Suprapubic skin (tissue), 4 donors: ENCODE results near the gene EXT2. TPM values are rescaled to one million over a fixed set of nuclear protein-coding genes. Genes with fewer than 3 reads are reported as not detected.

ENCODE experiments used
- DNase-seq, 2 donors: peaks; one replicate each; pipeline ENCODE4 v3.0.0-alpha.2; 2019; ENCODE audit warnings: low spot score in 2 of 2
- H3K27ac ChIP-seq: fragments of 200-600 bp; sonication (generic); one replicate; pipeline ENCODE4 v1.5.1; 2019
- H3K27me3 ChIP-seq: fragments of 200-600 bp; sonication (generic); one replicate; pipeline ENCODE4 v1.5.1; 2019
- H3K36me3 ChIP-seq: fragments of 200-600 bp; sonication (generic); one replicate; pipeline ENCODE4 v1.5.1; 2019
- H3K4me1 ChIP-seq: fragments of 200-600 bp; sonication (generic); one replicate; pipeline ENCODE4 v1.5.1; 2019
- H3K4me3 ChIP-seq: fragments of 200-600 bp; sonication (generic); one replicate; pipeline ENCODE4 v1.5.1; 2019; ENCODE audit warnings: mild to moderate bottlenecking
- H3K9me3 ChIP-seq: fragments of 200-600 bp; sonication (generic); one replicate; pipeline ENCODE4 v1.5.1; 2019
- CTCF ChIP-seq, 2 donors: fragments of 200-600 bp in 1 of 2; fragments of 450-650 bp in 1 of 2; sonication (generic) in 1 of 2; IDR thresholded peaks; one replicate each; pipeline ENCODE4 v1.5.1; 2016 to 2019; ENCODE audit warnings: antibody characterized with exemption in 2 of 2, mild to moderate bottlenecking in 1 of 2, moderate library complexity in 1 of 2
- EP300 ChIP-seq: sonication (generic); formaldehyde crosslinking; IDR thresholded peaks from one replicate; pipeline ENCODE4 v1.6.1; 2017; ENCODE audit warnings: antibody characterized with exemption
- POLR2A ChIP-seq, 2 donors: fragments of 450-650 bp; IDR thresholded peaks; one replicate each; pipeline ENCODE4 v1.6.1; 2017; ENCODE audit warnings: antibody characterized with exemption in 2 of 2, mild to moderate bottlenecking in 2 of 2, moderate library complexity in 2 of 2
- POLR2AphosphoS5 ChIP-seq, 3 donors: sonication (generic); formaldehyde crosslinking; IDR thresholded peaks; one replicate each; pipeline ENCODE4 v1.6.1; 2017; ENCODE audit warnings: antibody characterized with exemption in 3 of 3
- WGBS: methylation state at CpG from one replicate; pipeline ENCODE4 v1.1.5; 2018; 5-methylcytosine and 5-hydroxymethylcytosine counted together
- total RNA-seq, 4 donors: library from RNA; depleted of rRNA; stranded (reverse); fragments of >200 nt; gene quantifications; one replicate each; pipeline ENCODE4 v1.1.0, GENCODE V29; 2016

Gene EXT2
- total RNA-seq, 4 donors from 2014 or later: 66.3 to 82.0 (median 72.4) TPM

- H3K27ac ChIP-seq: no peak overlapping the region
- TF ChIP-seq CTCF (IDR thresholded peaks at IDR 0.05) (no peak), EP300 (no peak), POLR2A (IDR thresholded peaks at IDR 0.05) (no peak), POLR2AphosphoS5 (IDR thresholded peaks at IDR 0.05) (no peak)
- peaks cover 6% of the 10 kb centered on the region for H3K9me3 ChIP-seq
- H3K4me3 ChIP-seq: no peak overlapping the region
- no peaks in the 10 kb centered on the region for H3K27me3 ChIP-seq
- WGBS: 97% methylated on average over 6 of the region's 6 CpGs
- peaks cover 11% of the 10 kb centered on the region for H3K36me3 ChIP-seq
- no peaks in the 10 kb centered on the region for H3K4me1 ChIP-seq
- no peak for DNase-seq
These were observed 116.7 kb downstream of the EXT2 start for GRCh38 chr11:44212128-44212527.

- DNase-seq: no peak
- TF ChIP-seq POLR2AphosphoS5 (IDR thresholded peaks at IDR 0.05) (no peak), POLR2A (IDR thresholded peaks at IDR 0.05) (no peak), EP300 (no peak), CTCF (IDR thresholded peaks at IDR 0.05) (no peak)
- peaks cover 4% of the 10 kb centered on the region for H3K36me3 ChIP-seq
- no peaks in the 10 kb centered on the region for H3K27me3 ChIP-seq
- no peak overlapping the region for H3K4me3 ChIP-seq
- H3K9me3 ChIP-seq: peaks cover 6% of the 10 kb centered on the region
- no peaks in the 10 kb centered on the region for H3K4me1 ChIP-seq
- WGBS: 93% methylated on average over 1 of the region's 1 CpG
- H3K27ac ChIP-seq: no peak overlapping the region
These were observed 117.7 kb downstream of the EXT2 start for GRCh38 chr11:44213148-44213547.

- H3K36me3 ChIP-seq: no peaks in the 10 kb centered on the region
- H3K27me3 ChIP-seq: no peaks in the 10 kb centered on the region
- H3K27ac ChIP-seq: no peak overlapping the region
- WGBS: 82% methylated on average over 1 of the region's 1 CpG
- no peak for TF ChIP-seq EP300
- no peak for TF ChIP-seq POLR2AphosphoS5 (IDR thresholded peaks at IDR 0.05)
- TF ChIP-seq POLR2A (IDR thresholded peaks at IDR 0.05): no peak
- no peak for TF ChIP-seq CTCF (IDR thresholded peaks at IDR 0.05)
- DNase-seq: no peak
- no peaks in the 10 kb centered on the region for H3K4me1 ChIP-seq
- H3K4me3 ChIP-seq: no peak overlapping the region
- H3K9me3 ChIP-seq: peaks cover 6% of the 10 kb centered on the region
These were observed 122.0 kb downstream of the EXT2 start for GRCh38 chr11:44217432-44217831.

- Histone ChIP-seq H3K36me3 (no peaks in the 10 kb centered on the region), H3K4me1 (no peaks in the 10 kb centered on the region), H3K27ac (no peak overlapping the region), H3K4me3 (no peak overlapping the region), H3K27me3 (no peaks in the 10 kb centered on the region), H3K9me3 (no peaks in the 10 kb centered on the region)
- TF ChIP-seq POLR2AphosphoS5 (IDR thresholded peaks at IDR 0.05) (no peak), EP300 (no peak), POLR2A (IDR thresholded peaks at IDR 0.05) (no peak), CTCF (IDR thresholded peaks at IDR 0.05) (no peak)
- 93% methylated on average over 4 of the region's 4 CpGs for WGBS
- no peak for DNase-seq
These were observed 124.6 kb downstream of the EXT2 start for GRCh38 chr11:44219830-44220796.

- WGBS: 64% methylated on average over 3 of the region's 3 CpGs
- H3K36me3 ChIP-seq: no peaks in the 10 kb centered on the region
- H3K4me3 ChIP-seq: no peak overlapping the region
- no peaks in the 10 kb centered on the region for H3K27me3 ChIP-seq
- TF ChIP-seq POLR2A (IDR thresholded peaks at IDR 0.05): no peak
- TF ChIP-seq POLR2AphosphoS5 (IDR thresholded peaks at IDR 0.05): no peak
- no peak for TF ChIP-seq EP300
- no peak for TF ChIP-seq CTCF (IDR thresholded peaks at IDR 0.05)
- no peaks in the 10 kb centered on the region for H3K9me3 ChIP-seq
- H3K27ac ChIP-seq: no peak overlapping the region
- H3K4me1 ChIP-seq: no peaks in the 10 kb centered on the region
- no peak for DNase-seq
These were observed 126.0 kb downstream of the EXT2 start for GRCh38 chr11:44221456-44221855.
